Measurements from ENCODE around the gene UNKL. TPM values are rescaled to one million over a fixed set of nuclear protein-coding genes. Genes with fewer than 3 reads are reported as not detected.
A peak's percentile ranks its signal among the peaks of the same experiment; 100 is the strongest.

Gene UNKL
- total RNA-seq, 1 donor from 2014 or later = 3.7 TPM

DNA sequence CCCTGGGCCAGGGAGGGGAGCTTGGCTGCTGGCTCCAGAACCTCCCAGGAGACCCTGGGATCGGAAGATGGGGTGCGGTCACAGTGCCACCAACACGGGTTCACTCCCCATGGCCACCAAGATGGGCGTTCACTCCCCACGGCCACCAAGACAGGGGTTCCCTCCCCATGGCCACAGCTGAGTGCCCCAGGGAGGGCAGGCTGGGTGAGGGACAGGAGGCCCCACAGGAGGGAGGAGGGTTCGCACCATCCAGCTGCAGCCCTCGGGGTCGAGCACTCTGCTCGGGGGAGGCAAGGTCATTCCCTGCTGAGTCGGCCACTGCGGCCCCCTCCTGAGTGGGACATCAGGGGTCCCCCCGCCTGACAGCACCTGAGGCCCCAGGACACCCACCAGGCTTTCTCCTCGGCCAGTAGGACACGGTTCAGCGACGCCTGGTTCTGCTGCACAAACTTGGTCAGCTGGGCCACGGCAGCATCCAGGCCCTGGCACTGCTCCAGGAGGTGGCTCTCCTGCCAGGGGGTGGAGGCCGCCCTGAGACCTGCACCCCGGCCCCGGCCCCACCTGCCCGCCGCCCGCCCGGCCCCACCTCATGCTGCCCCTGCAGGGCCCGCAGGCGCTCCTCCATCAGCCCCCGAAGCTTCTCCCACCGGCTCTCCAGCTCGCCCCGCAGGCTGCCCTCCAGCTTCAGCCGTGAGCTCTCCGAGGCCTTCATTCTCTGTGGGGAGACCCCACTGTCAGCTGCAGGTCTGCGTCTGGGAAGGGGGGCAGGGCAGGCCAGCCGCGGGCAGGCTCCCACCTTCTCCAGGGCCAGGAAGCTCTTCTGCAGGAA, 23.9 kb upstream of the UNKL start:
- H3K4me1 ChIP-seq (ENCODE audit: control insufficient read depth in 3 of 3, insufficient read depth in 3 of 3, low read length in 3 of 3) = no peaks in the 10 kb centered on the region
- H3K9me3 ChIP-seq (ENCODE audit: control insufficient read depth in 3 of 3, low read length in 3 of 3) = no peaks in the 10 kb centered on the region
- H3K36me3 ChIP-seq (ENCODE audit: control insufficient read depth in 3 of 3, insufficient read depth in 3 of 3, low read length in 3 of 3) = no peaks in the 10 kb centered on the region
- no peak overlapping the region for H3K4me3 ChIP-seq (ENCODE audit: low read length in 3 of 3)
- H3K27ac ChIP-seq (ENCODE audit: low read depth, low read length) = no peak overlapping the region
- H3K27me3 ChIP-seq (ENCODE audit: control insufficient read depth in 3 of 3, insufficient read depth in 3 of 3, low read length in 3 of 3) = no peaks in the 10 kb centered on the region
- H3K9ac ChIP-seq (ENCODE audit: low read depth in 1 of 3, low read length in 3 of 3) = no peak overlapping the region

DNA sequence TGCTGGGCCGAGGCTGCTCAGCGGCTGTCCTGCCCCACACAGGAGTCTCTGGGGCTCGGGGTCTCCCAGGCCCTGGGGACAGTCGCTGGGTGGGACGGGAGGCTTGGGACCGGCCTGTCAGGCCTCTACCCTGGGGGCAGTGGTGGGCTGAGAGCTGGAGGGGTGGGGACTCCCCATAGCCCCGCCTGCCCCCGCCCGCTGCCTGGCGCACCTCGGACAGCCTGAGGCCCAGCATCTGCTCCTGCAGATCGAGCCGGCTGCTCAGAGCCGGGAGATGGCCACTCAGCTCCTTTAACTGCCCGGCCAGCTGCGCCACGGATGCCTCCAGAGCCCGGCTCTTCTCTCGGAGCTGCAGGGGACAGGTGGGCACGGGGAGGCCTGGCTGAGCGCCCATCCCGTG, 23.1 kb upstream of the UNKL start:
- no peak overlapping the region for H3K4me3 ChIP-seq (ENCODE audit: low read length in 3 of 3)
- no peak overlapping the region for H3K27ac ChIP-seq (ENCODE audit: low read depth, low read length)
- H3K36me3 ChIP-seq (ENCODE audit: control insufficient read depth in 3 of 3, insufficient read depth in 3 of 3, low read length in 3 of 3) = no peaks in the 10 kb centered on the region
- no peak overlapping the region for H3K9ac ChIP-seq (ENCODE audit: low read depth in 1 of 3, low read length in 3 of 3)
- no peaks in the 10 kb centered on the region for H3K4me1 ChIP-seq (ENCODE audit: control insufficient read depth in 3 of 3, insufficient read depth in 3 of 3, low read length in 3 of 3)
- H3K9me3 ChIP-seq (ENCODE audit: control insufficient read depth in 3 of 3, low read length in 3 of 3) = no peaks in the 10 kb centered on the region
- no peaks in the 10 kb centered on the region for H3K27me3 ChIP-seq (ENCODE audit: control insufficient read depth in 3 of 3, insufficient read depth in 3 of 3, low read length in 3 of 3)

DNA sequence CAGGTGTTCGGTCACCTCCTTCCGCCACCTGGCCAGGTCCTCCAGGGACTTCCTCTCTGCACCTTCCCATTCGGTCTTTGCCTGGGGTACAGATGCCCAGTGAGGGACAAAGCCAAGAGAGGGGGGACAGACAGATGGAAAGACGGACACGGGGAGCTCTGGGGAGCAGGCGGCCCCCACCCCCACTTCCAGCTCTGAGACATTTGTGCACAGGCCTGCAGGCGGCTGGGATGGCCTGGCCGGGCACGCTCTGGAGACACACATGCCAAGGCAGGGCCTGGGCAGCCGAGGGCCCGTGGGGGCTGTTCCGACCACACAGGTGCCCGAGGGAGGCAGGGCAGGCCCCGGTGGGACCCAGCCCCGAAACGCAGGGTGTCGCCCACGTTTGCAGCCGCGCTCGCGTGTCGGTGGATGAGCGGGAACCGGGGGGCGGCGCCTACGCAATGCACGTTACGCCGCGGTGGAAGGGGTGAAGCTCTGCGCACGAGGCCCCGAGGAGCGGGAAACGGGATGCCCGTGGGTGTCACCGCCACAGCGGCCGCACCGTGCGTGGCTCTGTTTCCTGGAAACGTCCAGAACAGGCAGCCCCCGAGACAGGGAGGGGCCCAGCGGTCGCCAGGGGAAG, 22.3 kb upstream of the UNKL start:
- Histone ChIP-seq H3K27ac (ENCODE audit: low read depth, low read length) (no peak overlapping the region), H3K27me3 (ENCODE audit: control insufficient read depth in 3 of 3, insufficient read depth in 3 of 3, low read length in 3 of 3) (peaks cover 0 to 2% (median 0%) of the 10 kb centered on the region in 3 donors), H3K36me3 (ENCODE audit: control insufficient read depth in 3 of 3, insufficient read depth in 3 of 3, low read length in 3 of 3) (no peaks in the 10 kb centered on the region), H3K9ac (ENCODE audit: low read depth in 1 of 3, low read length in 3 of 3) (no peak overlapping the region), H3K4me1 (ENCODE audit: control insufficient read depth in 3 of 3, insufficient read depth in 3 of 3, low read length in 3 of 3) (no peaks in the 10 kb centered on the region), H3K9me3 (ENCODE audit: control insufficient read depth in 3 of 3, low read length in 3 of 3) (no peaks in the 10 kb centered on the region), H3K4me3 (ENCODE audit: low read length in 3 of 3) (no peak overlapping the region)

DNA sequence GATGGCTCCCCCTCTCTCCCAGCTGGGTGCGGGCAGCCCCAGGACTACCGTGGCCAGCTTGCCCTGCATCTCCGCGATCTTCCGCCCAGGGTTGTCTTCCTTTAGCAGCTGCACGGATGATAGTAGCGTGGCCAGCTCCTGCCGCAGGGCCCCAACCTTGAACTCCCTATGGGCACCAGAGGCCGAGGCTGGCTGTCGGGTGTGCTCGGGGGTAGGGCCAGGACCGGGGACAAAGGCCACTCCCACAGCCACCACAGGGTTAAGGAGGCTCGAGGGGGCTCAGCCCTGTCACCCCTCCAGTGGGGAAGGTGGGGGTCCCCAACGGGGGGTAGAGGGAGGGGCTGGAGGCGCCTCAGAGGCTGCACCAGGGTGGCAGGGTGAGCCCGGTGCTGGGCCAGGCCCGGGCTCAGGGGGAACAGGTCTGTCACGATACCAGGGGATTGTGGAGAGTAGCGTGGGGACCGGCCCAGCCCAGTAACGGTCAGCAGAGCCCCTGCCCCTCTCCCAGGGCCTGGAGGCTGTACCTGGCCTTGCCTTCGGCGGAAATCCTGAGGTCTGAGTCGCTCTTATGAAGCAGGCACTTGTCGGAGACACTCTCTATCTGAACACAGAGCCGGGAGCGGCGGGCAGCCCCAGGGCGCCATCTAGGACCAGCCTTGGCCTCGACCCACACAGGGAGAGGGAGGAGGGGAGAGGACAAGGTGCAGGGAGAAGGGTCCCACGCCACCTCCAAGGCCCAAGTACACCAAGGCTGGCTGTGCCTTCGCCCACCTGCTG, 21.6 kb upstream of the UNKL start:
- no peaks in the 10 kb centered on the region for H3K9me3 ChIP-seq (ENCODE audit: control insufficient read depth in 3 of 3, low read length in 3 of 3)
- H3K27me3 ChIP-seq (ENCODE audit: control insufficient read depth in 3 of 3, insufficient read depth in 3 of 3, low read length in 3 of 3) = peaks cover 0 to 2% (median 2%) of the 10 kb centered on the region in 3 donors
- H3K9ac ChIP-seq (ENCODE audit: low read depth in 1 of 3, low read length in 3 of 3) = no peak overlapping the region
- no peak overlapping the region for H3K27ac ChIP-seq (ENCODE audit: low read depth, low read length)
- no peak overlapping the region for H3K4me3 ChIP-seq (ENCODE audit: low read length in 3 of 3)
- H3K36me3 ChIP-seq (ENCODE audit: control insufficient read depth in 3 of 3, insufficient read depth in 3 of 3, low read length in 3 of 3) = no peaks in the 10 kb centered on the region
- H3K4me1 ChIP-seq (ENCODE audit: control insufficient read depth in 3 of 3, insufficient read depth in 3 of 3, low read length in 3 of 3) = no peaks in the 10 kb centered on the region

DNA sequence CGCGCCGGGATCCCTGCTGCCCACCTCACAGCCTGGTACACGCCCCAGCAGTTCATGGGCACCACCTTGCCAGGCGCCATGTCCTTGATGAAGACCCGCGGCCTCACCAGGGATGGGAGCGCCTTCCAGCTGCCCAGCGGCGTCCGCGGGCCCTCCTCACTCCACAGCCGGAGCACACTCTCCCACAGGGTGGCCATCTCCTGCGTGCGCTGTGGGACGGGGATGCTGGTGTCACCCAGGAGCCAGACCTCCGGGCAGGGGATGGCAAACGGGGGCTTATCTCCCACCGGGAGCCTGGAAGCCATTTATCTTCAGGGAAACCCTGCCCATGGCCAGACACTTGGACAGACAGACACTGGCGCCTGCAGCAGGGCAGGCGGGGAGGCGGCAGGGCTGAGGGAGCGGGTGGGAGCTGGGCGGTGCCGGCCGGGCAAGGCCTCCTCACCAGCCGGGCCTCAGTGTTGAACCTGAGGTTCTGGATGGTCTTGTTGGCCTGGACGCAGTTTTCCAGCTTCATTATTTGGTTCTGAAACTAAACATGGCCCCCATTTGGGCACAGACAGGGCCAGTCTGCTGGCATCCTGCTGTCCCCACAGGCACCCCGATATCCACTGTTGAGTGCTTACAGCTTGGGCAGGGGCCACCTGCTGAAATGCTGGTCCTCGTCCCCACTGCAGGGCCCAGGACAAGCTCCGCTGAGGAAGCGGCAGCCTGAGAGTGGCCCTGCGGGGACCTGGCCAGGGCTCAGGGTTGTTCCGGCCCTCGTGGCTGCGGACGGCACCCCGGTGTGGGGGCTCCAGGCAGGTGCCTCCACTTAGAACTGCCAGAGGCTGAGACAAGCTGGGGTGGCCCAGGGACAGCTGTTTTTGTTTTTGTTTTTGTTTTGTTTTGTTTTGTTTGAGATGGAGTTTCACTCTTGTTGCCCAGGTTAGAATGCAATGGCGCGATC, 20.4 kb upstream of the UNKL start:
- H3K27me3 ChIP-seq (ENCODE audit: control insufficient read depth in 3 of 3, insufficient read depth in 3 of 3, low read length in 3 of 3) = peaks cover 0 to 9% (median 2%) of the 10 kb centered on the region in 3 donors

DNA sequence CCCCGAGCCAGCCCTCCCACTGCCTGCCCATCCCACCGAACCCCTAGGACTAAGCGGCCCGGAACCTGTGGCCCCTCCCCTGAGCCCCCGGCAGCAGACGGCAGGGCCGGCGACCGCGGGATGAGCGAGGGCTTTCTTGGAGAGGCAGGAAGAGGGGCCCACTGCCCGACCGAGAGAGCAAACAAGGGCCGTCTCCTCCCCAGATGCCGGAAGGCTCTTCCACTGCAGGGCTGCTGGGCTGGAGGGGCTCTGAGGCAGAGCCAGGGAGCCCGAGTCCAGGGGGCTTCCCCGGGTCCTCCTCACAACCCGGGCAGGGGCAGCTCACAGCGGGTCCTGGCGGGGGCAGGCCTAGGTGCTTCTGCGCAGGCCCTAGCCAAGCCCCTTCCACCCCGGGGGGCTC, 19.3 kb upstream of the UNKL start:
- Histone ChIP-seq H3K4me3 (ENCODE audit: low read length in 3 of 3) (no peak overlapping the region), H3K9ac (ENCODE audit: low read depth in 1 of 3, low read length in 3 of 3) (no peak overlapping the region), H3K27me3 (ENCODE audit: control insufficient read depth in 3 of 3, insufficient read depth in 3 of 3, low read length in 3 of 3) (peaks cover 0 to 12% (median 5%) of the 10 kb centered on the region in 3 donors), H3K9me3 (ENCODE audit: control insufficient read depth in 3 of 3, low read length in 3 of 3) (no peaks in the 10 kb centered on the region), H3K4me1 (ENCODE audit: control insufficient read depth in 3 of 3, insufficient read depth in 3 of 3, low read length in 3 of 3) (no peaks in the 10 kb centered on the region), H3K27ac (ENCODE audit: low read depth, low read length) (no peak overlapping the region), H3K36me3 (ENCODE audit: control insufficient read depth in 3 of 3, insufficient read depth in 3 of 3, low read length in 3 of 3) (no peaks in the 10 kb centered on the region)

More for the DNA sequence above, 20.4 kb upstream of the UNKL start:
- no peaks in the 10 kb centered on the region for H3K4me1 ChIP-seq (ENCODE audit: control insufficient read depth in 3 of 3, insufficient read depth in 3 of 3, low read length in 3 of 3)
- no peaks in the 10 kb centered on the region for H3K36me3 ChIP-seq (ENCODE audit: control insufficient read depth in 3 of 3, insufficient read depth in 3 of 3, low read length in 3 of 3)
- H3K9me3 ChIP-seq (ENCODE audit: control insufficient read depth in 3 of 3, low read length in 3 of 3) = no peaks in the 10 kb centered on the region
- H3K4me3 ChIP-seq (ENCODE audit: low read length in 3 of 3) = no peak overlapping the region
- H3K27ac ChIP-seq (ENCODE audit: low read depth, low read length) = no peak overlapping the region
- H3K9ac ChIP-seq (ENCODE audit: low read depth in 1 of 3, low read length in 3 of 3) = no peak overlapping the region

DNA sequence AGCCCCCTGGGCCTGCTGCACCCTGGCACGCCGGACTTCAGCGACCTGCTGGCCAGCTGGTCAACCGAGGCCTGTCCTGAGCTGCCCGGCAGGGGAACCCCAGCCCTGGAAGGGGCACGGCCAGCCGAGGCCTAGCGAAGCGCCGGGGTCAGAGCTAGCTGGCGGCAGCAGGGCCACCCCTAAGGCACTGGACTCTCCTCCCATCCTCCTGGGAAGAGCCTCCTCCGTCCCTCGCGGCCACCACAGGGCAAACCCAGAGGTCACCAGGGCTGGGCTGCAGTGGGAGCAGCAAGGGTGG, 18.7 kb upstream of the UNKL start:
- H3K4me3 ChIP-seq (ENCODE audit: low read length in 3 of 3) = no peak overlapping the region
- no peak overlapping the region for H3K27ac ChIP-seq (ENCODE audit: low read depth, low read length)

DNA sequence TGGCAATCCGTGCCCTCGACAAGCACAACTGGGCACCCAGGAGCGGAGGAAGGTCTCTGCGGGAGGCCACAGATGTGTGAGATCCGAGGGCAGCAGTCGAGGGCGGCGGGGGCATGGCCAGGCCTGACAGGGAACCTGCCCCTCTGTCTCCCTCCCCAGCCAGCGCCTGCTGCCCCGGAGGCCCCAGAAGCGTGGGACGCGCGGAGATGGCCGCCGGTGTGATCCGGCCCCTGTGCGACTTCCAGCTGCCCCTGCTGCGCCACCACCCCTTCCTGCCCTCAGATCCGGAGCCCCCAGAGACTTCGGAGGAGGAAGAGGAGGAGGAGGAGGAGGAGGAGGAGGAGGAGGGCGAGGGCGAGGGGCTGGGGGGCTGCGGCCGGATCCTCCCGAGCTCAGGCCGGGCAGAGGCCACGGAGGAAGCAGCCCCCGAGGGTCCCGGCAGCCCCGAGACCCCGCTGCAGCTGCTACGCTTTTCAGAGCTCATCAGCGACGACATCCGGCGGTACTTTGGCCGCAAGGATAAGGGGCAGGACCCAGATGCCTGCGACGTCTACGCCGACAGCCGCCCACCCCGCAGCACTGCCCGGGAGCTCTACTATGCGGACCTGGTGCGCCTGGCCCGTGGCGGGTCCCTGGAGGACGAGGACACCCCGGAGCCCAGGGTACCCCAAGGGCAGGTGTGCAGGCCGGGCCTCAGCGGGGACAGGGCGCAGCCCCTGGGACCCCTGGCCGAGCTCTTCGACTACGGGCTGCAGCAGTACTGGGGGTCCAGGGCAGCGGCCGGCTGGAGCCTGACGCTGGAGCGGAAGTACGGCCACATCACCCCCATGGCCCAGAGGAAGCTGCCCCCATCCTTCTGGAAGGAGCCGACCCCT, 18.1 kb upstream of the UNKL start:
- Histone ChIP-seq H3K4me3 (ENCODE audit: low read length in 3 of 3) (no peak overlapping the region), H3K36me3 (ENCODE audit: control insufficient read depth in 3 of 3, insufficient read depth in 3 of 3, low read length in 3 of 3) (no peaks in the 10 kb centered on the region), H3K27me3 (ENCODE audit: control insufficient read depth in 3 of 3, insufficient read depth in 3 of 3, low read length in 3 of 3) (peaks cover 0 to 12% (median 5%) of the 10 kb centered on the region in 3 donors), H3K4me1 (ENCODE audit: control insufficient read depth in 3 of 3, insufficient read depth in 3 of 3, low read length in 3 of 3) (no peaks in the 10 kb centered on the region), H3K9ac (ENCODE audit: low read depth in 1 of 3, low read length in 3 of 3) (peak overlapping the region in 2 of 3 donors; percentile 25 to 43), H3K9me3 (ENCODE audit: control insufficient read depth in 3 of 3, low read length in 3 of 3) (no peaks in the 10 kb centered on the region), H3K27ac (ENCODE audit: low read depth, low read length) (no peak overlapping the region)

More for the DNA sequence above, 18.7 kb upstream of the UNKL start:
- peak overlapping the region in 1 of 3 donors; percentile 25 for H3K9ac ChIP-seq (ENCODE audit: low read depth in 1 of 3, low read length in 3 of 3)
- H3K36me3 ChIP-seq (ENCODE audit: control insufficient read depth in 3 of 3, insufficient read depth in 3 of 3, low read length in 3 of 3) = no peaks in the 10 kb centered on the region
- no peaks in the 10 kb centered on the region for H3K4me1 ChIP-seq (ENCODE audit: control insufficient read depth in 3 of 3, insufficient read depth in 3 of 3, low read length in 3 of 3)
- no peaks in the 10 kb centered on the region for H3K9me3 ChIP-seq (ENCODE audit: control insufficient read depth in 3 of 3, low read length in 3 of 3)
- peaks cover 0 to 12% (median 5%) of the 10 kb centered on the region in 3 donors for H3K27me3 ChIP-seq (ENCODE audit: control insufficient read depth in 3 of 3, insufficient read depth in 3 of 3, low read length in 3 of 3)
